ENCODE data around the gene FRAS1.

Gene FRAS1

DNA sequence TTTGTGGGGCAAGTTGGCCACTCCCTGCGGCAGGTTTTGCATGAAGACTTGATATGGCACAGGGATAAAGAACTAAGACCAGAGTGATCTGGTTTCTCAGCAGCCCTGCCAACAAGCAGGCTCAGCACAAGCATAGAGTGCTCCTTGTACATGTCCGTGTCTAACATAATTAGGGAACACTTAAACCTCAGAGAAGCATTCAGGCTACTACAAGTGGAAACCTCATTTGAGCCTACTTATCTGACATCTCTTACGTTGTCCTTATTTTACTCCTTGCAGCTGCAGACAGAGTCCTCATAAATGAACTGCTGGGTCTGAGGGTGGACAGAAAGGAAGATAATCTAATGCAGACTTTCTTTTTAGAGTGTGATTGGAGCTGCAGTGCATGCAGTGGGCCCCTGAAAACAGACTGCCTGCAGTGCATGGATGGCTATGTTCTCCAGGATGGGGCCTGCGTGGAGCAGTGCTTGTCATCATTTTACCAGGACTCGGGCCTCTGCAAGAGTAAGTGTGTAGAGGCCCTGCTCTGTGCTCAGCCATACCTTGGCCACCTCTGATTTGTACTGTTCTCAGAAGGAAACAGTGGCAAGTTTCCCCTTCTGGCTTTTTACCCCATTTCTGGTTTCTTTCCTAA is 315.3 kb downstream of the FRAS1 start:
- H3K9me3 ChIP-seq (ENCODE audit: control insufficient read depth, low read length), result no peaks in the 10 kb centered on the region
- H3K4me1 ChIP-seq (ENCODE audit: control insufficient read depth, insufficient read depth, low read length), result peaks cover 9% of the 10 kb centered on the region
- DNase-seq (ENCODE audit: low read depth), result no peak
- H3K27me3 ChIP-seq (replicated peaks; ENCODE audit: control insufficient read depth, insufficient read depth, low read length), result no peaks in the 10 kb centered on the region
- peaks cover 7% of the 10 kb centered on the region for H3K36me3 ChIP-seq (ENCODE audit: control insufficient read depth, insufficient read depth, low read length, severe bottlenecking)
- H3K4me3 ChIP-seq (ENCODE audit: low read length), result no peak overlapping the region
- no peak overlapping the region for H3K9ac ChIP-seq (ENCODE audit: low read length)

DNA sequence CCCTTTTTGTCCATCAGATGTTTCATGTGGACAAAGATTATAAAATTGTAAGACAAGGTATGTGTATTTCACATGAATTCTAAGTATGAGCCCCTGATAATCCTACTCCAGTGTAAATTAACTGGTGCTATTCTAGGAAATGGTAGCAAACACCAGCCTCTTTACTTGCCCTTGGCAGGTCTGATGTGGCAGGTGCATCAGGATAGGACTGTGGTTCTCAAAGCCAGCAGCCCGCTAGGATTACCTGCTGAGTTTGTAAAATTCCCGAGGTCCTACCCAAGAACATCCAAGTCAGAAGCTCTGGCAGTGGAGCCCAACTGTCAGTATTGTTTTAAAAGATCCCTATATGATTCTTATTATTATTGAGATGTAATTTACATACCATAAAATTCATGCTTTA is 320.4 kb downstream of the FRAS1 start:
- no peaks in the 10 kb centered on the region for H3K27me3 ChIP-seq (replicated peaks; ENCODE audit: control insufficient read depth, insufficient read depth, low read length)
- H3K9me3 ChIP-seq (ENCODE audit: control insufficient read depth, low read length), result no peaks in the 10 kb centered on the region
- H3K36me3 ChIP-seq (ENCODE audit: control insufficient read depth, insufficient read depth, low read length, severe bottlenecking), result peaks cover 7% of the 10 kb centered on the region
- H3K4me1 ChIP-seq (ENCODE audit: control insufficient read depth, insufficient read depth, low read length), result peaks cover 14% of the 10 kb centered on the region
- H3K4me3 ChIP-seq (ENCODE audit: low read length), result no peak overlapping the region
- no peak overlapping the region for H3K9ac ChIP-seq (ENCODE audit: low read length)
- DNase-seq (ENCODE audit: low read depth), result no peak

DNA sequence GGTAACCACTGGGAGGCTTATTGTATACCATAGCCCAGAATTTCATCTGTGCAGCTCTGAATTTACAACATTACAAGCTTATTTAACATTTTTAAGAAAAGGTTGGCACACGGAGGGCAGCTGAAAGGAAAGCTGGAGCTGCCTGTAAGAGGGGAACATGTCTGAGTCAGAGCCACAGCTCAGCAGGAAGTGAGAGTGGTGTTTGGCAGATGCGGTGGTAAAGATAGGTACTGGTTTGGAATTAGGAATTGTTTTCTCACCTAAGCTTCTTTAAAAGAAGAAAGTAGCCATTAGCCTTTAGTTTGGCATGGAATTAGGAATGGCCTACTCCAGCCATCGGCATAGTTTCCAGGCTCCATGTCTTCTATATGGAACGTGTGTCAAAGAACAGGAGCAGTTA is 321.9 kb downstream of the FRAS1 start:
- Histone ChIP-seq H3K9ac (ENCODE audit: low read length) (no peak overlapping the region), H3K27me3 (replicated peaks; ENCODE audit: control insufficient read depth, insufficient read depth, low read length) (no peaks in the 10 kb centered on the region)
- no peak for DNase-seq (ENCODE audit: low read depth)

DNA sequence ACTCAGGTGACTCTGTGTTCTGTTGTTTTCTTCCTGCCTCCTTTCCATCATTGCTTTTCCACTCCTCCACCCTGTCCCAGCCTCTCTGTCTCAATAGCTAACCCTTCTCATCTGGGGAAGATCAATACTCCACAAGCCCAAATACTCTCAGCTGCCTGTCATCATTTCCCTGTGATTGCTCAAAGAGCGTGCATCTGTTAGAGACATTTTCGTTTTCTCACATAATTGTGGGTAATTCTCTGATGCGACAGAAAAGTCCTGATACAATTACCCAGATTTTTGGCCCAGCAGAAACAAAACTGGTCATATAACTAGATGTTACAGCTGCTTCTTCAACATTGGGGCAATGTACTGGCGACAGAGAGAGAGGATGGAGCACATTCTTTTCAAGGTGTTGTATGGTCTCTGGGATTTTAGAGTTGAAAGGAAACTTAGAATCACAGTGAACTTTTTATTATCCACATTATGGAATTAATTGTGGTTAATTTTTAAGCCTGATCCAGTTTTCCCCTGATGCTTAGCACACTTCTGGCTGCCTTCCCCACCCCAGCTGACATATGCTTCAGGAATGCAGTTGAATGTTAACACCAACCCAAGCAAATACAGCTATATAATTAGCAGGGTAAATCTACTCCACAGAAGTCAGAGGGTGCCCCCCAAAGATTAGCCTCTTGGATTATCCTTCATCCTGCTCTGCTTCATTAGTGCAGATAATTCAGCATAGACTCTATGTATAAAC is 323.0 kb downstream of the FRAS1 start:
- Histone ChIP-seq H3K4me3 (ENCODE audit: low read length) (no peak overlapping the region), H3K36me3 (ENCODE audit: control insufficient read depth, insufficient read depth, low read length, severe bottlenecking) (no peaks in the 10 kb centered on the region), H3K9me3 (ENCODE audit: control insufficient read depth, low read length) (no peaks in the 10 kb centered on the region), H3K4me1 (ENCODE audit: control insufficient read depth, insufficient read depth, low read length) (peaks cover 14% of the 10 kb centered on the region), H3K9ac (ENCODE audit: low read length) (no peak overlapping the region), H3K27me3 (replicated peaks; ENCODE audit: control insufficient read depth, insufficient read depth, low read length) (no peaks in the 10 kb centered on the region)
- no peak for DNase-seq (ENCODE audit: low read depth)

More for the DNA sequence above, 321.9 kb downstream of the FRAS1 start:
- Histone ChIP-seq H3K36me3 (ENCODE audit: control insufficient read depth, insufficient read depth, low read length, severe bottlenecking) (peaks cover 6% of the 10 kb centered on the region), H3K9me3 (ENCODE audit: control insufficient read depth, low read length) (no peaks in the 10 kb centered on the region), H3K4me3 (ENCODE audit: low read length) (no peak overlapping the region), H3K4me1 (ENCODE audit: control insufficient read depth, insufficient read depth, low read length) (peaks cover 14% of the 10 kb centered on the region)

DNA sequence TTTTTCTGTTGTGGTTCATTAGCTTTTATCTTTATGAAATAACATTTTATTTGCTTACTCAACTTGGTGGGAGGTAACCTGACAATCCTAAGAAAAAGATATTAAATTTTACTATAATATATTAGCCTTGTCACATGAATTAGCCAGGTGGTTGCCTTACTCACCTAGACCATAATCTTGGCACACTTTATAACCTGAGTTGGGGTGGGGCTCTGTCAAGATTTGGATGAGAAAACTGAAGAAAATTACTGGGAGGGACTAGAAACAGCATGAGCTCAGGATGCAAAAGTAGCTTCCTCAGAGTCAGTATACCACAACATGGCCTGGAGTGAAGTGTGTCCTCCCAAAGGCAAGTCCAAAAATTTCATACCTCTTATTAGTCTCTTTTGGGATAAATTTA is 329.6 kb downstream of the FRAS1 start:
- no peak for DNase-seq (ENCODE audit: low read depth)
- Histone ChIP-seq H3K27me3 (replicated peaks; ENCODE audit: control insufficient read depth, insufficient read depth, low read length) (no peaks in the 10 kb centered on the region), H3K9ac (ENCODE audit: low read length) (no peak overlapping the region), H3K9me3 (ENCODE audit: control insufficient read depth, low read length) (no peaks in the 10 kb centered on the region), H3K4me1 (ENCODE audit: control insufficient read depth, insufficient read depth, low read length) (no peaks in the 10 kb centered on the region), H3K36me3 (ENCODE audit: control insufficient read depth, insufficient read depth, low read length, severe bottlenecking) (no peaks in the 10 kb centered on the region), H3K4me3 (ENCODE audit: low read length) (no peak overlapping the region)

DNA sequence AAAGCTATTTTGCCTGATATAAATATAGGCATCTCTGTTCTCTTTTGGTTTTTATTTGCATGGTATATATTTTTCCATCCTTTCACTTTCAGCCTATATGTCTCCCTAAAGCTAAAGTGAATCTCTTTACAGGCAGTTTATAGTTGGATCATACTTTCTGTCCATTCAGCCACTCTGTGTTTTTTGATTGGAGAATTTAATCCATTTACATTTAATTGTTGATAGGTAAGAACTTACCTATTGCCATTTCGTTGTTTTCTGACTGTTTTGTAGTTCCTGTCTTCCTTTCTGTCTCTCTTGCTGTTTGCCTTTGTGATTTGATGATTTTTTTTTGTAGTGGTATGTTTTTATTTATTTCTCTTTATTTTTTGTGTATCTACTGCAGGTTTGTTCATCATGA is 338.5 kb downstream of the FRAS1 start:
- Histone ChIP-seq H3K9me3 (ENCODE audit: control insufficient read depth, low read length) (peaks cover 25% of the 10 kb centered on the region), H3K9ac (ENCODE audit: low read length) (no peak overlapping the region), H3K4me1 (ENCODE audit: control insufficient read depth, insufficient read depth, low read length) (no peaks in the 10 kb centered on the region), H3K4me3 (ENCODE audit: low read length) (no peak overlapping the region), H3K36me3 (ENCODE audit: control insufficient read depth, insufficient read depth, low read length, severe bottlenecking) (no peaks in the 10 kb centered on the region), H3K27me3 (replicated peaks; ENCODE audit: control insufficient read depth, insufficient read depth, low read length) (no peaks in the 10 kb centered on the region)
- DNase-seq (ENCODE audit: low read depth), result no peak

DNA sequence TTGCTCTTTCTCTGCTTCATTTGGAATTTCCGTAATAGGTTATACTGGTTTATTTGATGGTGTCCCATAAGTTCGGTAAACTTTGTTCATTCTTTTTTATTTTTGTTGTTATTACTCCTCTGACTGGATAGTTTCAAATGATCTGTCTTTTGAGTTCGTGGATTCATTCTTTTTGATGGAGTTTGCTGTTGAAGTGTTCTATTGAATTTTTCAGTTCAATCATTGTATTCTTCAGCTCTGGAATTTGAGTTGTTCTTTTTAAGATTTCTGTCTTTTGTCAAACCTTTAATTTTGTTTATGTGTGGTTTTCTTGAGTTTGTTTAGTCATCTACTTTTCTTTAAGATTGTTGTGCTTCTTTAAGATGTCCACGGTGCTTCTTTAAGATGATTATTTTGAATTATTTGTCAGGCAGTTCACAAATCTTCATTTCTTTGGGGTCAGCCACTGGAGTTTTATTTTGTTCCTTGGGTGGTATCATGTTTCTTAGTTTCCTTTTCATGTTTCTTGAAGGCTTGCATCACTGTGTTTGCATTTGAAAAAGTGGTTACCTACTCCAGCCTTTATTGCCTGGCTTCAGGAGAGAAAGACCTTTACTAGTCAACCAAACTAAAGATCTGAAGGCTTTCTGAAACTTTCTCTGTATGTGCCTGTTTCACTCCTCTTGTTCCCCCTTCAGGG is 339.6 kb downstream of the FRAS1 start:
- Histone ChIP-seq H3K36me3 (ENCODE audit: control insufficient read depth, insufficient read depth, low read length, severe bottlenecking) (no peaks in the 10 kb centered on the region), H3K27me3 (replicated peaks; ENCODE audit: control insufficient read depth, insufficient read depth, low read length) (no peaks in the 10 kb centered on the region), H3K4me3 (ENCODE audit: low read length) (no peak overlapping the region), H3K9ac (ENCODE audit: low read length) (no peak overlapping the region), H3K9me3 (ENCODE audit: control insufficient read depth, low read length) (peaks cover 25% of the 10 kb centered on the region), H3K4me1 (ENCODE audit: control insufficient read depth, insufficient read depth, low read length) (no peaks in the 10 kb centered on the region)
- no peak for DNase-seq (ENCODE audit: low read depth)

DNA sequence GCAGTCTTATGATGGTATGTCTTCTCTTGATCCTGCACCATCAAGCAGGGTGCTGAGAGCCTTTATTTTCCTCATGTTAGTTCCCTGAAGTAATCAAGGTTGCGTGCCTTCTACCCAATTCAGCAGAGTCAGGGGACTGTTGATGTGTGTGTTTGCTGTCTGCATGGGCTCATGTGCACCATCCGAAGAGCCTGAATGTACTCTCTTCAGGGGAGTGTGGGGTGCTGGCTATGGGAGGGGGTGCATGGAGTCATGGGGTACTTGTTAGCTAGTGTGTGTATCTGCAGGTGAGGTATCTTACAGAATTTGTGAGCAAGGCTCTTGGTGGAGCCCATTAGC is 340.1 kb downstream of the FRAS1 start:
- Histone ChIP-seq H3K4me1 (ENCODE audit: control insufficient read depth, insufficient read depth, low read length) (no peaks in the 10 kb centered on the region), H3K4me3 (ENCODE audit: low read length) (no peak overlapping the region)
- no peak for DNase-seq (ENCODE audit: low read depth)

DNA sequence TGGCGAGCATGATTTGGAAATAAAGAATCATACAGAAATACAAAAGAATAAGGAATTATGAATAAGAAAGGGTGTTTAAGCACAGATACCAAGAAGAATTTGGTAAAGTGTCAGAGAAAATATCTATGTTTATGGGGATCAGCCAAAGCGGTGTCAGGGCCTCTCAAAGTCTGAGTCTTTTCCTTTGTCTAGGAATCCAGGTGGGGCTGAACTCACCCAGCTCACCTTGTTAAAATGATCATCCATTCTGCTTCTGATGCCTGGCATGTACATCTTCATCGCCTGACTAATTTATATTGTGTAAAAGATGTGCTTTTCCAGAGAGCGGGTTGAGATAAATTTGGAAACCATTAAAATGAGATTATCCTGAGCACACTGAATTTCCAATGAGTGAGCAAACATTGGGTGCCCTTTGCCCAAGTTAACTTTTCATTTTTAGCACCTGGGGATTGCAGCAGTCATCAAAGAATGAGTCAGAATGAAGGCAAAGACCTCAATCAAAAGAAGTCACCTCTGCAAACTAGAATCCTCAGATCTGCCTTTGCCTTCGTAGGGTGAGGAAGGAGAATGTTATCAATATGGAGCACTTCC is 352.6 kb downstream of the FRAS1 start:
- no peaks in the 10 kb centered on the region for H3K27me3 ChIP-seq (replicated peaks; ENCODE audit: control insufficient read depth, insufficient read depth, low read length)
- no peak overlapping the region for H3K9ac ChIP-seq (ENCODE audit: low read length)
- no peak overlapping the region for H3K4me3 ChIP-seq (ENCODE audit: low read length)
- no peak for DNase-seq (ENCODE audit: low read depth)
- no peaks in the 10 kb centered on the region for H3K36me3 ChIP-seq (ENCODE audit: control insufficient read depth, insufficient read depth, low read length, severe bottlenecking)
- no peaks in the 10 kb centered on the region for H3K9me3 ChIP-seq (ENCODE audit: control insufficient read depth, low read length)
- H3K4me1 ChIP-seq (ENCODE audit: control insufficient read depth, insufficient read depth, low read length), result peaks cover 12% of the 10 kb centered on the region

More for the DNA sequence above, 340.1 kb downstream of the FRAS1 start:
- Histone ChIP-seq H3K9me3 (ENCODE audit: control insufficient read depth, low read length) (peaks cover 25% of the 10 kb centered on the region), H3K27me3 (replicated peaks; ENCODE audit: control insufficient read depth, insufficient read depth, low read length) (no peaks in the 10 kb centered on the region), H3K9ac (ENCODE audit: low read length) (no peak overlapping the region), H3K36me3 (ENCODE audit: control insufficient read depth, insufficient read depth, low read length, severe bottlenecking) (no peaks in the 10 kb centered on the region)

DNA sequence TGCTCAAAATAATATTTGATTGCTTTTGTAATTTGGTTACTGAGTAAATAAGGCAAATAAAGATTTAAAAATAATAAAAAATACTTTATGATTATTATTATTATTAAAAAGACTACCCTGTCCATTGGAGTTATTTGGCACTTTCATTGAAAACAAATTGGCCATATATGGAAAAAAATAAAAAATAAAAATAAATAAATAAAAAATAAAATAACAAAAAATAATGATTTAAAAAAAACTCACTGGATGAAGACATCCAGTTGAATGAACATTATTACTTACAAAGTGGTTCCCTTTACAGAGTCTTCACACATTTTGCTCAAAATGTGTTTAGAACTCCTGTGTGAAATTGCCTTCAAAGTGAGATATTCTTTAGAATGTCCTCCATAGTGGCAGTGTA is 353.1 kb downstream of the FRAS1 start:
- DNase-seq (ENCODE audit: low read depth), result no peak
- Histone ChIP-seq H3K4me3 (ENCODE audit: low read length) (no peak overlapping the region), H3K9ac (ENCODE audit: low read length) (no peak overlapping the region), H3K4me1 (ENCODE audit: control insufficient read depth, insufficient read depth, low read length) (peaks cover 12% of the 10 kb centered on the region), H3K36me3 (ENCODE audit: control insufficient read depth, insufficient read depth, low read length, severe bottlenecking) (no peaks in the 10 kb centered on the region), H3K27me3 (replicated peaks; ENCODE audit: control insufficient read depth, insufficient read depth, low read length) (no peaks in the 10 kb centered on the region), H3K9me3 (ENCODE audit: control insufficient read depth, low read length) (no peaks in the 10 kb centered on the region)

DNA sequence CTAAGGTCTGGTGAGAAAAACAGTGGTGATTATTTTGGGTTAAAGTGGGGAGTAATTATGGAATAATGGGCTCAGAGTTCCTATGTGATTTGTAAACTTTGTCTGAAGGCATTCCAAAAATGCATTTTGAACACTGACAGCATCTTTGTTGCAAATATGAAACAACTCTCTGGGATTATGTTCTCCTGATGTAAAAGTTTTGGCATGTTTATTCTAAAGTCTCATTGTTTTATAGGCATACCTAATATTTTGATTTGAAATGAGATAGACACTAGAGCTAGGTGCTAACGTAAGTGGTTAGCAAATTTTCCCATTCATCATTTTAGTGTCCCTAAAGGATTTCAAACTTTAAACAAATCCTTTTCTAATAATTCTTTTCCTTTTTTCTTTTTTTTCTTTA is 353.6 kb downstream of the FRAS1 start:
- Histone ChIP-seq H3K9ac (ENCODE audit: low read length) (no peak overlapping the region), H3K4me3 (ENCODE audit: low read length) (no peak overlapping the region), H3K27me3 (replicated peaks; ENCODE audit: control insufficient read depth, insufficient read depth, low read length) (no peaks in the 10 kb centered on the region), H3K36me3 (ENCODE audit: control insufficient read depth, insufficient read depth, low read length, severe bottlenecking) (no peaks in the 10 kb centered on the region), H3K9me3 (ENCODE audit: control insufficient read depth, low read length) (no peaks in the 10 kb centered on the region), H3K4me1 (ENCODE audit: control insufficient read depth, insufficient read depth, low read length) (peaks cover 12% of the 10 kb centered on the region)
- peak; percentile 46 for DNase-seq (ENCODE audit: low read depth)

All from adipocyte (in vitro differentiated cells).